HCT116 (cell line): ENCODE data around the gene ASS1. TPM values are rescaled to one million over a fixed set of nuclear protein-coding genes. Genes with fewer than 3 reads are reported as not detected.

Experiments used
- ATAC-seq: fragments of 200-7000 bp; cut with Tn5 transposase; 2 replicates; pipeline ENCODE4 v1.9.1; 2020; ENCODE audit warnings: mild to moderate bottlenecking, moderate library complexity
- BruUV-seq: library from RNA; stranded (reverse); fragments of 400-500 nt; replicated peaks from 2 replicates; lab custom pipeline; 2021; lab: Mats Ljungman, UMichigan
- CTCF ChIA-PET: fragments of 300-600 bp; sonication (Branson Sonifier 250); formaldehyde crosslinking; loops from one replicate; lab custom pipeline; 2021; ENCODE audit warnings: antibody characterized with exemption; lab: Charles Lee
- POLR2A ChIA-PET: fragments of 300-600, 350-600 bp; sonication (Branson Sonifier 250); formaldehyde crosslinking; loops from one replicate; lab custom pipeline; 2021; ENCODE audit warnings: antibody characterized with exemption; lab: Charles Lee
- RAD21 ChIA-PET, 2 experiments: fragments of 300-600 bp; sonication (Branson Sonifier 250); formaldehyde crosslinking; loops; one replicate each; lab custom pipeline; 2023; ENCODE audit warnings: low total read pairs in 2 of 2; ENCODE audit not compliant: uncharacterized antibody in 2 of 2, unreplicated experiment in 2 of 2, low non-redundant PET in 1 of 2; lab: Charles Lee
- DNase-seq: peaks from one replicate; pipeline ENCODE4 v3.0.0-alpha.2; 2010; ENCODE audit warnings: low read depth, low spot score
- H2AFZ ChIP-seq: fragments of 200-600 bp; shearing (Covaris generic), sonication (generic); 2 replicates; pipeline ENCODE4 v1.6.1; 2017; ENCODE audit warnings: low read depth, mixed run types, mixed read lengths, antibody characterized with exemption, low read length; ENCODE audit not compliant: poor library complexity, severe bottlenecking
- H3K27ac ChIP-seq: 2 replicates; pipeline ENCODE4 v1.5.1; 2012; ENCODE audit warnings: low read depth, low read length
- H3K27me3 ChIP-seq: fragments of 200-600 bp; sonication (generic); 2 replicates; pipeline ENCODE4 v1.6.1; 2016; ENCODE audit warnings: mixed run types, low read length, mixed read lengths; ENCODE audit not compliant: insufficient read depth
- H3K36me3 ChIP-seq, 2 experiments: fragments of 200-500 bp in 1 of 2; fragments of 200-600 bp in 1 of 2; sonication (Bioruptor generic) in 1 of 2; sonication (generic) in 1 of 2; 2 replicates each; pipeline versions ENCODE4 v1.5.1 to v1.6.1; 2014 to 2016; ENCODE audit warnings: low read length in 2 of 2, inconsistent platforms in 1 of 2, mixed read lengths in 1 of 2, mixed run types in 1 of 2; ENCODE audit not compliant: insufficient read depth in 2 of 2, control insufficient read depth in 1 of 2
- H3K4me1 ChIP-seq, 2 experiments: fragments of 200-600 bp in 1 of 2; sonication (generic) in 1 of 2; 2 replicates each; pipeline versions ENCODE4 v1.5.1 to v1.6.1; 2012 to 2017; ENCODE audit warnings: low read length in 2 of 2, inconsistent platforms in 1 of 2, mild to moderate bottlenecking in 1 of 2, mixed read lengths in 1 of 2, mixed run types in 1 of 2, moderate library complexity in 1 of 2; ENCODE audit not compliant: insufficient read depth in 2 of 2, control insufficient read depth in 1 of 2
- H3K4me2 ChIP-seq: fragments of 200-600 bp; sonication (generic); 2 replicates; pipeline ENCODE4 v1.6.1; 2017; ENCODE audit warnings: mixed run types, low read length, mixed read lengths
- H3K4me3 ChIP-seq, 2 experiments: fragments of 200-600 bp in 1 of 2; sonication (generic) in 1 of 2; replicated peaks in 1 of 2; 2 replicates each; pipeline ENCODE4 v1.5.1; 2011 to 2016; ENCODE audit warnings: low read length in 2 of 2, control low read depth in 1 of 2, low read depth in 1 of 2, mild to moderate bottlenecking in 1 of 2, mixed read lengths in 1 of 2, mixed run types in 1 of 2
- H3K79me2 ChIP-seq: fragments of 200-600 bp; sonication (generic); 2 replicates; pipeline ENCODE4 v1.6.1; 2017; ENCODE audit warnings: mild to moderate bottlenecking, mixed run types, low read length, moderate library complexity, mixed read lengths; ENCODE audit not compliant: insufficient read depth
- H3K9ac ChIP-seq: fragments of 200-600 bp; sonication (generic); 2 replicates; pipeline ENCODE4 v1.6.1; 2016; ENCODE audit warnings: low read length, mixed read lengths
- H3K9me2 ChIP-seq: fragments of 200-600 bp; sonication (generic), shearing (Covaris generic); 2 replicates; pipeline ENCODE4 v1.6.1; 2017; ENCODE audit warnings: mixed run types, mild to moderate bottlenecking, moderate library complexity; ENCODE audit not compliant: insufficient read depth
- H3K9me3 ChIP-seq, 2 experiments: fragments of 200-500 bp in 1 of 2; fragments of 200-600 bp in 1 of 2; sonication (Bioruptor generic) in 1 of 2; sonication (generic) in 1 of 2; 2 replicates each; pipeline ENCODE4 v1.6.1; 2014 to 2017; ENCODE audit warnings: low read length in 2 of 2, mixed read lengths in 2 of 2, inconsistent platforms in 1 of 2, low read depth in 1 of 2, mild to moderate bottlenecking in 1 of 2, mixed run types in 1 of 2, moderate library complexity in 1 of 2; ENCODE audit not compliant: control insufficient read depth in 1 of 2, insufficient read depth in 1 of 2
- H4K20me1 ChIP-seq: fragments of 200-600 bp; sonication (generic), shearing (Covaris generic); 2 replicates; pipeline ENCODE4 v1.6.1; 2017; ENCODE audit warnings: mixed run types, mild to moderate bottlenecking, moderate library complexity; ENCODE audit not compliant: insufficient read depth
- ELF1 ChIP-seq: IDR thresholded peaks from 2 replicates; pipeline ENCODE4 v1.6.1; 2012; ENCODE audit warnings: low read depth, borderline replicate concordance
- EZH2 ChIP-seq: fragments of 200-600 bp; sonication (generic); IDR thresholded peaks from 2 replicates; pipeline ENCODE4 v1.6.1; 2017; ENCODE audit warnings: antibody characterized with exemption, mixed run types
- EZH2phosphoT487 ChIP-seq: fragments of 200-600 bp; IDR thresholded peaks from 2 replicates; pipeline ENCODE4 v1.6.1; 2018; ENCODE audit warnings: antibody characterized with exemption, borderline replicate concordance
- JUND ChIP-seq: IDR thresholded peaks from 2 replicates; pipeline ENCODE4 v1.6.1; 2012
- POLR2AphosphoS5 ChIP-seq: IDR thresholded peaks from 2 replicates; pipeline ENCODE4 v1.6.1; 2011; ENCODE audit warnings: mild to moderate bottlenecking, low read depth, low read length, moderate library complexity
- RAD21 ChIP-seq: IDR thresholded peaks from 2 replicates; pipeline ENCODE4 v1.6.1; 2012; ENCODE audit warnings: low read depth, mild to moderate bottlenecking
- YY1 ChIP-seq: IDR thresholded peaks from 2 replicates; pipeline ENCODE4 v1.6.1; 2011; ENCODE audit warnings: low read length, low read depth, moderate library complexity, mild to moderate bottlenecking; ENCODE audit not compliant: insufficient replicate concordance; ENCODE audit errors: extremely low read depth
- intact Hi-C: fragments of 100-400 bp; cut with micrococcal nuclease; formaldehyde crosslinking; loops from 2 replicates; pipeline ENCODE4 v1.10.0; 2022
- total RNA-seq: library from RNA; stranded (reverse); gene quantifications from one replicate; pipeline ENCODE4 v1.2.1, GENCODE V29; 2021; ENCODE audit not compliant: unreplicated experiment
- TF ChIP-seq, protein P1 (sequence below): IDR thresholded peaks from 2 replicates; pipeline ENCODE4 v1.6.1; 2012; ENCODE audit warnings: low read depth

Gene ASS1
- total RNA-seq, 1 experiment from 2014 or later: 92.6 TPM

DNA sequence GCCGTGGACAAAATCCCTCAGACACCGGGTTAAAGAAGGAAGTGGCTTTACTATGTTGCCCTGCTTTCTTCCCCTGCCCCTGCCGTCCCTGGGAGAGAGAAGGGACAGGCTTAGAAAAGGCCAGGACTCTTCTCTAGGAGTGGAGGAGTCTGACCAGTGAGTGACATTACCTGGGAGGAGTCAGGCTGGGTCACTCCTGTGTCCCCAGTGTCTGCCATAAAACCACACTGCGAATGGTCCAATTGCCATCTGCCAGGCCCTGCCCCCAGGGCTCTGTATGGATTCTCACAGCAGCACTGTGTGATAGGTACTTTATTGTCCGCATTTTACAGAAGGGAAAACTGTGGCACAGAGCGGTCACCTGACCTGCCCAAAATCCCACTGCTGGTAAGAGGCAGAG is 103.3 kb downstream of the ASS1 start:
- ChIA-PET RAD21 (no interaction called here), CTCF (no interaction called here), POLR2A (no interaction called here)
- no peak overlapping the region for H3K4me3 ChIP-seq
- H3K36me3 ChIP-seq: no peaks in the 10 kb centered on the region
- H4K20me1 ChIP-seq: no peaks in the 10 kb centered on the region
- H3K4me2 ChIP-seq: peak overlapping the region; percentile 43; the same call in 1 of the 2 replicates
- no peak overlapping the region for H3K27ac ChIP-seq
- H2AFZ ChIP-seq: no peak overlapping the region
- H3K9me3 ChIP-seq: no peaks in the 10 kb centered on the region
- no peaks in the 10 kb centered on the region for H3K79me2 ChIP-seq
- intact Hi-C loops: no loop called here
- no peaks in the 10 kb centered on the region for H3K9me2 ChIP-seq
- BruUV-seq: no TSS peak
- DNase-seq (no peak), ATAC-seq (no peak)
- peaks cover 0 to 2% of the 10 kb centered on the region in 2 experiments; a peak in 3 of 4 replicates for H3K4me1 ChIP-seq
- no peak overlapping the region for H3K9ac ChIP-seq
- TF ChIP-seq ELF1 (no peak), EZH2 (no peak), EZH2phosphoT487 (no peak), YY1 (no peak), RAD21 (no peak), POLR2AphosphoS5 (no peak), JUND (no peak)
- TF ChIP-seq, protein P1, sequence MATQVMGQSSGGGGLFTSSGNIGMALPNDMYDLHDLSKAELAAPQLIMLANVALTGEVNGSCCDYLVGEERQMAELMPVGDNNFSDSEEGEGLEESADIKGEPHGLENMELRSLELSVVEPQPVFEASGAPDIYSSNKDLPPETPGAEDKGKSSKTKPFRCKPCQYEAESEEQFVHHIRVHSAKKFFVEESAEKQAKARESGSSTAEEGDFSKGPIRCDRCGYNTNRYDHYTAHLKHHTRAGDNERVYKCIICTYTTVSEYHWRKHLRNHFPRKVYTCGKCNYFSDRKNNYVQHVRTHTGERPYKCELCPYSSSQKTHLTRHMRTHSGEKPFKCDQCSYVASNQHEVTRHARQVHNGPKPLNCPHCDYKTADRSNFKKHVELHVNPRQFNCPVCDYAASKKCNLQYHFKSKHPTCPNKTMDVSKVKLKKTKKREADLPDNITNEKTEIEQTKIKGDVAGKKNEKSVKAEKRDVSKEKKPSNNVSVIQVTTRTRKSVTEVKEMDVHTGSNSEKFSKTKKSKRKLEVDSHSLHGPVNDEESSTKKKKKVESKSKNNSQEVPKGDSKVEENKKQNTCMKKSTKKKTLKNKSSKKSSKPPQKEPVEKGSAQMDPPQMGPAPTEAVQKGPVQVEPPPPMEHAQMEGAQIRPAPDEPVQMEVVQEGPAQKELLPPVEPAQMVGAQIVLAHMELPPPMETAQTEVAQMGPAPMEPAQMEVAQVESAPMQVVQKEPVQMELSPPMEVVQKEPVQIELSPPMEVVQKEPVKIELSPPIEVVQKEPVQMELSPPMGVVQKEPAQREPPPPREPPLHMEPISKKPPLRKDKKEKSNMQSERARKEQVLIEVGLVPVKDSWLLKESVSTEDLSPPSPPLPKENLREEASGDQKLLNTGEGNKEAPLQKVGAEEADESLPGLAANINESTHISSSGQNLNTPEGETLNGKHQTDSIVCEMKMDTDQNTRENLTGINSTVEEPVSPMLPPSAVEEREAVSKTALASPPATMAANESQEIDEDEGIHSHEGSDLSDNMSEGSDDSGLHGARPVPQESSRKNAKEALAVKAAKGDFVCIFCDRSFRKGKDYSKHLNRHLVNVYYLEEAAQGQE: no peak
- no peaks in the 10 kb centered on the region for H3K27me3 ChIP-seq
